DMS153 treated with DMSO at 0.1 percent for 48 hours (cell line): ENCODE results near the gene PCSK7.
"Not testable (repeated sequence)": the region's sequence is repeated elsewhere in the genome, so short reads cannot be mapped to it uniquely, and the experiment has no call there.

Source experiments
- DNase-seq: peaks from one replicate; lab custom pipeline; 2025; ENCODE audit not compliant: unreplicated experiment; lab: John Stamatoyannopoulos, UW

The PCSK7 gene

GRCh38 chr11:117183724-117184349, 48.0 kb downstream of the PCSK7 start:
- no peak for DNase-seq

- not testable (repeated sequence) for DNase-seq
Measured at GRCh38 chr11:117183178-117183577, 48.7 kb downstream of the PCSK7 start.

- no peak for DNase-seq
Measured at GRCh38 chr11:117182551-117182935, 49.3 kb downstream of the PCSK7 start.

GRCh38 chr11:117181586-117182550, 50.0 kb downstream of the PCSK7 start:
- no peak for DNase-seq

GRCh38 chr11:117180661-117181585, 51.0 kb downstream of the PCSK7 start:
- no peak for DNase-seq

GRCh38 chr11:117180020-117180419, 51.9 kb downstream of the PCSK7 start:
- no peak for DNase-seq

- no peak for DNase-seq
Measured at GRCh38 chr11:117179048-117179999, 52.5 kb downstream of the PCSK7 start.

GRCh38 chr11:117178210-117179034, 53.5 kb downstream of the PCSK7 start, which contains the start of gene SIDT2:
Gene SIDT2 (plus strand): TSS chr11:117178743. CDS start chr11:117179264, 521 bp downstream.
- DNase-seq, result peak; percentile 88

GRCh38 chr11:117177534-117178209, 54.2 kb downstream of the PCSK7 start:
- no peak for DNase-seq

- DNase-seq, result no peak
Measured at GRCh38 chr11:117176186-117176585, 55.7 kb downstream of the PCSK7 start.

GRCh38 chr11:117175781-117176180, 56.1 kb downstream of the PCSK7 start:
- DNase-seq, result no peak

GRCh38 chr11:117175104-117175503, 56.8 kb downstream of the PCSK7 start:
- no peak for DNase-seq

- DNase-seq, result no peak
Measured at GRCh38 chr11:117172724-117173421, 59.0 kb downstream of the PCSK7 start.

GRCh38 chr11:117171404-117172061, 60.3 kb downstream of the PCSK7 start:
- DNase-seq, result no peak

- DNase-seq, result no peak
Measured at GRCh38 chr11:117171007-117171403, 60.9 kb downstream of the PCSK7 start.

- DNase-seq, result no peak
Measured at GRCh38 chr11:117170210-117170609, 61.7 kb downstream of the PCSK7 start.

- no peak for DNase-seq
Measured at GRCh38 chr11:117169736-117170135, 62.1 kb downstream of the PCSK7 start.
